Measurements from ENCODE around the gene CNOT4. TPM values are rescaled to one million over a fixed set of nuclear protein-coding genes. Genes with fewer than 3 reads are reported as not detected.

Gene CNOT4
- total RNA-seq, 1 experiment from 2014 or later = 9.7 TPM

GRCh38 chr7:135467207-135467711, 42.6 kb downstream of the CNOT4 start:
- Histone ChIP-seq H3K27ac (ENCODE audit: low read length) (no peak overlapping the region), H3K9me3 (ENCODE audit: low read length) (no peaks in the 10 kb centered on the region), H3K27me3 (ENCODE audit: low read length) (no peaks in the 10 kb centered on the region), H2AFZ (ENCODE audit: low read length) (no peak overlapping the region), H3K79me2 (ENCODE audit: low read length) (peaks cover 34% of the 10 kb centered on the region), H3F3A (ENCODE audit: low read length, unreplicated experiment) (no peaks in the 10 kb centered on the region), H3K4me3 (ENCODE audit: low read length) (no peak overlapping the region), H3K36me3 (ENCODE audit: low read depth, low read length) (no peaks in the 10 kb centered on the region), H4K20me1 (ENCODE audit: low read length) (0 out of 2 replicates have a peak, but pooled peaks cover 10% of the 10 kb centered on the region), H3K9ac (ENCODE audit: low read length) (no peak overlapping the region), H3K4me2 (ENCODE audit: low read length) (no peak overlapping the region), H3K9me2 (replicated peaks; ENCODE audit: low read length) (no peaks in the 10 kb centered on the region), H3K4me1 (ENCODE audit: insufficient read depth, low read length) (0 out of 2 replicates have a peak, but pooled peaks cover 4% of the 10 kb centered on the region)
- no peak for TF ChIP-seq EZH2phosphoT487 (IDR thresholded peaks at IDR 0.05; ENCODE audit: borderline replicate concordance, low read length)
- TF ChIP-seq CTCF (conservative IDR thresholded peaks at IDR 0.05; ENCODE audit: low read depth, low read length) = no peak
- no peak for TF ChIP-seq EZH2 (IDR thresholded peaks at IDR 0.05; ENCODE audit: low read length, unreplicated experiment)
- intact Hi-C loops (cut with micrococcal nuclease) = no loop called here
- POLR2A ChIA-PET (ENCODE audit: unreplicated experiment) = no interaction called here
- no TSS peak for BruUV-seq (replicated peaks)
- CTCF ChIA-PET = no interaction called here
- DNase-seq = peak; percentile 53
- ATAC-seq = peak; percentile 71

GRCh38 chr7:135466442-135467206, 43.3 kb downstream of the CNOT4 start:
- no peaks in the 10 kb centered on the region for H3F3A ChIP-seq (ENCODE audit: low read length, unreplicated experiment)
- no peak overlapping the region for H3K4me2 ChIP-seq (ENCODE audit: low read length)
- POLR2A ChIA-PET (ENCODE audit: unreplicated experiment) = no interaction called here
- H2AFZ ChIP-seq (ENCODE audit: low read length) = no peak overlapping the region
- H3K4me3 ChIP-seq (ENCODE audit: low read length) = no peak overlapping the region
- H3K27me3 ChIP-seq (ENCODE audit: low read length) = no peaks in the 10 kb centered on the region
- no peak overlapping the region for H3K9ac ChIP-seq (ENCODE audit: low read length)
- CTCF ChIA-PET = no interaction called here
- H3K36me3 ChIP-seq (ENCODE audit: low read depth, low read length) = no peaks in the 10 kb centered on the region
- 0 out of 2 replicates have a peak, but pooled peaks cover 4% of the 10 kb centered on the region for H3K4me1 ChIP-seq (ENCODE audit: insufficient read depth, low read length)
- DNase-seq (no peak), ATAC-seq (peak; percentile 22)
- H3K9me3 ChIP-seq (ENCODE audit: low read length) = no peaks in the 10 kb centered on the region
- intact Hi-C loops (cut with micrococcal nuclease) = no loop called here
- no peak for TF ChIP-seq EZH2 (IDR thresholded peaks at IDR 0.05; ENCODE audit: low read length, unreplicated experiment)
- TF ChIP-seq CTCF (conservative IDR thresholded peaks at IDR 0.05; ENCODE audit: low read depth, low read length) = no peak
- TF ChIP-seq EZH2phosphoT487 (IDR thresholded peaks at IDR 0.05; ENCODE audit: borderline replicate concordance, low read length) = no peak
- no peaks in the 10 kb centered on the region for H3K9me2 ChIP-seq (replicated peaks; ENCODE audit: low read length)
- H3K79me2 ChIP-seq (ENCODE audit: low read length) = peaks cover 38% of the 10 kb centered on the region
- H3K27ac ChIP-seq (ENCODE audit: low read length) = no peak overlapping the region
- 0 out of 2 replicates have a peak, but pooled peaks cover 13% of the 10 kb centered on the region for H4K20me1 ChIP-seq (ENCODE audit: low read length)
- no TSS peak for BruUV-seq (replicated peaks)

- no peaks in the 10 kb centered on the region for H3K27me3 ChIP-seq (ENCODE audit: low read length)
- no peak for ATAC-seq
- H4K20me1 ChIP-seq (ENCODE audit: low read length) = 0 out of 2 replicates have a peak, but pooled peaks cover 13% of the 10 kb centered on the region
- H3K9ac ChIP-seq (ENCODE audit: low read length) = no peak overlapping the region
- H3K9me2 ChIP-seq (replicated peaks; ENCODE audit: low read length) = no peaks in the 10 kb centered on the region
- intact Hi-C loops (cut with micrococcal nuclease) = no loop called here
- 0 out of 2 replicates have a peak, but pooled peaks cover 4% of the 10 kb centered on the region for H3K4me1 ChIP-seq (ENCODE audit: insufficient read depth, low read length)
- H3K27ac ChIP-seq (ENCODE audit: low read length) = no peak overlapping the region
- TF ChIP-seq CTCF (conservative IDR thresholded peaks at IDR 0.05; ENCODE audit: low read depth, low read length) (no peak), EZH2 (IDR thresholded peaks at IDR 0.05; ENCODE audit: low read length, unreplicated experiment) (no peak), EZH2phosphoT487 (IDR thresholded peaks at IDR 0.05; ENCODE audit: borderline replicate concordance, low read length) (no peak)
- H3K9me3 ChIP-seq (ENCODE audit: low read length) = no peaks in the 10 kb centered on the region
- no peak overlapping the region for H3K4me2 ChIP-seq (ENCODE audit: low read length)
- no peak overlapping the region for H3K4me3 ChIP-seq (ENCODE audit: low read length)
- peaks cover 48% of the 10 kb centered on the region for H3K79me2 ChIP-seq (ENCODE audit: low read length)
- DNase-seq = no peak
- no TSS peak for BruUV-seq (replicated peaks)
- no peaks in the 10 kb centered on the region for H3K36me3 ChIP-seq (ENCODE audit: low read depth, low read length)
- POLR2A ChIA-PET (ENCODE audit: unreplicated experiment) = no interaction called here
- H2AFZ ChIP-seq (ENCODE audit: low read length) = no peak overlapping the region
- H3F3A ChIP-seq (ENCODE audit: low read length, unreplicated experiment) = no peaks in the 10 kb centered on the region
- CTCF ChIA-PET = no interaction called here
Observed at GRCh38 chr7:135463908-135464307, 46.0 kb downstream of the CNOT4 start.
